ENCODE results near the gene CSE1L.
"Not testable (repeated sequence)": the region's sequence is repeated elsewhere in the genome, so short reads cannot be mapped to it uniquely, and the experiment has no call there.

The CSE1L gene

DNA sequence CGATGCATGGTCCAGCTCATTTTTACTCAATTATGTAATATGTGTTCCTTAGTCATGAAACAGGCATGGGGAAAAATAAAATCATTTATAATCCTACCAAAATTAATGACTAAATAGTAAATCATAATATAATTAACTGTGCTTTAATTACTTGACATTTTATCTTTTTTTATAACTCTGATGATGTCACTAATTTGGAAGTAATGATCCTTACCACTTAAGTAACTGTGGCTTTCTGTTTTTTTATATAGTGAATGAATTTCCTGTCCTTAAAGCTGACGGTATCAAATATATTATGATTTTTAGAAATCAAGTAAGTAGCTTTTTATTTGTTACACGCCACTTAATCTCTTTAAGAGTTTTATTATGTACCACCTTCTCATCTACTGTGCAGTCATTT, 32.2 kb downstream of the CSE1L start:
- DNase-seq (ENCODE audit: low spot score): no peak

DNA sequence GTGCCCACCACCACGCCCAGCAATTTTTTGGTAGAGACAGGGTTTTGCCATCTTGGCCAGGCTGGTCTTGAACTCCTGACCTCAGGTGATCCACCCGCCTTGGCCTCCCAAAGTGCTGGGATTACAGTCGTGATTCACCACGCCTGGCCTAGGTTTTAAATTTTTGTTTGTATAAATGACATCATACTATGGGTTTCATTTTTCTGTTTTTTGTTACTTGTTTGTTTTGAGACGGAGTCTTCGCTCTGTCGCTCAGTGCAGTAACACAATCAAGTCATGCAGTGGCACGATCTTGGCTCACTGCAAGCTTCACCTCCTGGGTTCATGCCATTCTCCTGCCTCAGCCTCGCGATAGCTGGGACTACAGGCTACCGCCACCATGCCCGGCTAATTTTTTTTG, 36.2 kb downstream of the CSE1L start:
- not testable (repeated sequence) for DNase-seq (ENCODE audit: low spot score)

GRCh38 chr20:49091104-49091503, 45.0 kb downstream of the CSE1L start:
- DNase-seq (ENCODE audit: low spot score): no peak

DNA sequence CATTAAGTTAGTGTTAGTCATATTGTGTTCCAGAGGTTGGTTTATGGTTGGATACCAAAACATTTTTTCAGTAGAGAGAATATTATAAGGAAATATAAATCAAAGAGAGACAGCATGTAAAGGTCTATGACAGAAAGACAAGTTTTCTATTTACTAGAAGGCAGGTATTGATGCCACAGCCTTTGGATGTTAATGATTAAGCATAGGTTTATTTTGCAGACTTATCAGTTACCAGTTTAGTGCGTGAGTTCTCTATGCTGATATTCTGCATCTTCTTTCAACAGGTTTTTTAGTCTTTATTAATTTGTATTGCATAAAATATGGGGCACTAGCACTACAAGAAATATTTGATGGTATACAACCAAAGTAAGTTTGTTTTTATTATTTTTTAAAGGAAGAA, 45.6 kb downstream of the CSE1L start:
- DNase-seq (ENCODE audit: low spot score): no peak

GRCh38 chr20:49096203-49096730, 50.2 kb downstream of the CSE1L start:
- no peak for DNase-seq (ENCODE audit: low spot score)

- DNase-seq (ENCODE audit: low spot score): no peak
These were observed 51.0 kb downstream of the CSE1L start for GRCh38 chr20:49097159-49097558.

DNA sequence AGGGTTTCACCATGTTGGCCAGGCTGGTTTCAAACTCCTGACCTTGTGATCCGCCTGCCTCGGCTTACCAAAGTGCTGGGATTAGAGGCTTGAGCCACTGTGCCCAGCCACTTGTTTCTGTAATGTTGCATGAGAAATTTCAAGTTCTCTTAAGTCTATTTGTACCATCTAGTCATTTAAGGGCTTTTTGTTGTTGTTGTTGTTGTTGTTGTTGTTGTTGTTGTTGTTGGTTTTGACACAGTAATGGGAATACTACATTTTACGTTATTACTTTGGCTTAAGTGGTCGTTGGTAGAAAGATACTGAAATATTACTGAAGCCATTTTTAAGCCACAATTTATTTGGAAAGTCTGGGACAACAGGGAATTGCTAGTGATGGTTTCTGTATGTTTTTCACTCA, 52.0 kb downstream of the CSE1L start:
- no peak for DNase-seq (ENCODE audit: low spot score)

DNA sequence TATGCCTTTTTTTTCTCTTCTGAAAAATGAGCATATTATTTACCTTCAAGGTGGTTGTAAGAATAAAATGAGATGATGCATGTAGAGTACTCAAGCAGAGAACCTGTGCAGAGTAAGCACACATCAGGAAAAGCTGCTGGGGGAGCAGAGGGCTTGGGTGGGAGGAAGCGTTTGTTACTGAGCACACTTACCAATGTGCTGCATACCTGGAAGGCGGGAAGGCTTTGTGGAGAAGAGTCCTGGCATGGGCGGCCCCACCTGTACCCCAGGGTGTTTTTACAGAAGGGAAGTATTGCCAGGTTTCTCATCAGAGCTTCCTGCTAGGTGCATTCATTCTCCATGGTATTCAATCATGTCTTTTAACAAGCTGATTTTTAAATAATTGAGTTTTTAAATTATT, 52.9 kb downstream of the CSE1L start:
- DNase-seq (ENCODE audit: low spot score): no peak

DNA sequence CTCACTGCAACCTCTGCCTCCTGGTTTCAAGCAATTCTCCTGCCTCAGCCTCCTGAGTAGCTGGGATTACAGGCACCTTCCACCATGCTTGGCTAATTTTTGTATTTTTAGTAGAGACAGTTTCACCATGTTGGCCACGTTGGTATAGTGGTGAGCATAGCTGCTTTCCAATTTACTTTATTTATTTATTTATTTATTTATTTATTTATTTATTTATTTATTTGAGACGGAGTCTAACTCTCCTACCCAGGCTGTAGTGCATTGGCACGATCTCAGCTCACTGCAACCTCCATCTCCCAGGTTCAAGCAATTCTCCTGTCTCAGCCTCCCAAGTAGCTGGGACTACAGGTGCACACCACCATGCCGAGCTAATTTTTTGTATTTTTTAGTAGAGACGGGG, 54.2 kb downstream of the CSE1L start:
- not testable (repeated sequence) for DNase-seq (ENCODE audit: low spot score)

DNA sequence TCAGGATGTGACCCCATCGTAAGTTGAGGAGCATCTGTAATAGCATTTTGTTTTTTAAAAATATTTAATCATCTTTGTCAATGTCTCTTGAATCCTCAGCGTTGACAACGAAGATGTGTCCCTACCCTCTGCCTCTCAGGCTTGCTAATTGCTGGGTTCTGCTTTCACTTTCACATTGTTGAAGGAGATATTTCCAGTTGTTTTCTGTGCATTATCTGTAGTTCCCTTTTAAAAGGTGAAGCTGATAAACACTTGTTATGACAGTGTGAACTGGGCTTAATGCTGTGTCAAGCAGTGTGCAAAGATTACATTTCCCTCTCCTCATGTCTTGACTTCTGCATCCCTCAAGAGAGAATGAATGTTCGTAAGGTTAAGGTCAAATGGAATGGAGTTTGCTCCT, 54.9 kb downstream of the CSE1L start:
- DNase-seq (ENCODE audit: low spot score): no peak

DNA sequence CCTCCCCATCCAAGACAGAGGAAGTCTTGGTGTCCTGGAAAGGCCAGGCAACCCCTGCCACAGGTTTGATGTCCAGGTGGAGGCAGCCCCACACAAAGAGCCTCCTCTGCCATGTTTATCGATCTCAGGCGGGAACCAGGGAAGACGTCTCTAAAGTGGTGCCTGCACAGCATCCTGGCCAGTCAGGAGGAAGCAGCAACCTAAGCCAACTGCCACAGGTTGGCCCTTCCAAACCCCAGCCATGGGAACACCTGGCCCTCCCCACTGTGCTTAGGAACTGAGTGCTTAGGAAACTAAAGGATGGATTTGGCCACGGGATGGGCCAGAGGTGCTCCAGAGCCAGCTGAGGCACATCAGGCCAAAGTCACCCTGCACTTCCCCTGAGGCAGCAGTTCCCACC, 56.9 kb downstream of the CSE1L start:
- DNase-seq (ENCODE audit: low spot score): no peak

GRCh38 chr20:49103647-49104364, 57.7 kb downstream of the CSE1L start:
- no peak for DNase-seq (ENCODE audit: low spot score)

- no peak for DNase-seq (ENCODE audit: low spot score)
These were observed 58.2 kb downstream of the CSE1L start for GRCh38 chr20:49104365-49104648.

- DNase-seq (ENCODE audit: low spot score): not testable (repeated sequence)
These were observed 59.0 kb downstream of the CSE1L start for GRCh38 chr20:49104979-49105547.

- DNase-seq (ENCODE audit: low spot score): no peak
These were observed 60.2 kb downstream of the CSE1L start for GRCh38 chr20:49106328-49106727.

DNA sequence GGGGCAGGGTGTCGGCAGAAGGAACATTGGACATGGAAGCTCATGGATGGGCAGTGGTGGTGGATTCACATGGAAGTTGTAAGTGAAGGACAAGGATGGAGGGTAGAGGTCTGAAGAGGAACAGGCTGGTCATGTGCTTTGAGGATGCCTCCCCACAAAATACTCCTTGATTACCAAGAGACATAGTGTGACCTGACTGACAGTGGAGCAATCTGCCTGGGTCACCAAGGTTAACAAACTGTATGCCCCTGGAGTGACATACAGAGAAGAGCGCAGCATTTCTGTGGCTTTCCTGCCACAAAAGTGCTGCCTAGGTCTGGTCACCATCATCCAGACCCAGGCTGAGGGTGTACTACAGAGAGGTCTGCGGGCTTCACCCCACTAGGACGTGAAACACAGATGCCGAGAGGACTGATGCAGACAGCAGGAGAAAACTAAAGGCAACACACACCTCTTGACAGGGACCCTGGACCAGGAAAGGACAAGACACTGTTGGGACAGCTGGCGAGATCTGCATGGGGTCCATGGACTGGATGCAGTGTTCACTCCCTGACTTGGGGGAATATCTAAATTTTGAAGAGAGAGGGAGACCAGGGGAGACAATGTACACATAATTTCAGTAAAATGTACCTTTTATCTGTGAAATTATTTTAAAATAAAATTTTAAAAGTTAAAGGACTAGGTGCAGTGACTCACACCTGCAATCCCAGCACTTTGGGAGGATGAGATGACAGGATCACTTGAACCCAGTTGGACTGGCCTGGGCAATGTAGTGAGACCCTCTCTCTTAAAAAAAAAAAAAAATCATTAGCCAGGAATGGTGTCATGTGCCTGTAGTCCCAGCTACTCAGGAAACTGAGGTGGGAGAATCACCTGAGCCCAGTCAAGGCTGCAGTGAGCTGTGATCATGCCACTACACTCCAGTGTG, 64.9 kb downstream of the CSE1L start:
- DNase-seq (ENCODE audit: low spot score): no peak

- no peak for DNase-seq (ENCODE audit: low spot score)
These were observed 66.6 kb downstream of the CSE1L start for GRCh38 chr20:49112596-49113274.

DNA sequence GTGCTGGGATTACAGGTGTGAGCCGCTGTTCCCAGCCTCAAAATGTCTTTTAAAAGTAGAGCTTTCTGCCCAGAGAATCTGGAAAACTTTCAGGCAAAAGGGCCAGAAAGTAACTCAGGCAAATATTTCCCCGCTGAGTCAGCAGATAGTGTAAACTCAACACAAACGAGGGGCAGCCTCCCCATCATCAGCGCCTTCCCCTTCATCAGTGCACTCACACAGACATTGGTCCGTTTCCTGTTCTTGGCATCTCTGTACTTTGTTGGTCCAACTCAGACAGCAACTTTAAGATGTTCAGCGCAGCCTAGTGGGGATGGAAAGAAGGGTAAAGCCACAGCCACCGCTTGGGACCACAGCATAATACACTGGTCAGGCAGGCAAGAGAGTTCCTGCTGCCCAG, 69.5 kb downstream of the CSE1L start:
- no peak for DNase-seq (ENCODE audit: low spot score)

DNA sequence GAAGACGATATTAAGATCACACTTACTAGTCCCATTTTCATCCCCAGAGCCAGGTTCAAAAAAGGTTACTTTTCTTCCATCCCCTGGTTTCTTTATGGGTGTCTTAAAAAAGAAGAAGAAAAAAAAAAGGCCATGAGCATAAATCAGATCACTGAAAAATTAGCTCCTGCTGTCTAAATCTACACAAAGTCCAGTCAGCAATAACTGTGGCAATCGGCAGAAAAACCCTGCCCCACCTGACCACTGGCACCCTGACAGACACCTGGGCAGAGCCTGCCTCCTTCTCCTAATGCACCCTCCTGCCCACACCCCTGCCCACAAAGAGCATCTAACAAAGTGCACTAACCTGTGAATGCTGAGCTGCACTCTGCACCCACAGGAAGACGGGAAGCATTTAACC, 72.2 kb downstream of the CSE1L start:
- no peak for DNase-seq (ENCODE audit: low spot score)

- DNase-seq (ENCODE audit: low spot score): no peak
These were observed 73.9 kb downstream of the CSE1L start for GRCh38 chr20:49119988-49120387.

DNA sequence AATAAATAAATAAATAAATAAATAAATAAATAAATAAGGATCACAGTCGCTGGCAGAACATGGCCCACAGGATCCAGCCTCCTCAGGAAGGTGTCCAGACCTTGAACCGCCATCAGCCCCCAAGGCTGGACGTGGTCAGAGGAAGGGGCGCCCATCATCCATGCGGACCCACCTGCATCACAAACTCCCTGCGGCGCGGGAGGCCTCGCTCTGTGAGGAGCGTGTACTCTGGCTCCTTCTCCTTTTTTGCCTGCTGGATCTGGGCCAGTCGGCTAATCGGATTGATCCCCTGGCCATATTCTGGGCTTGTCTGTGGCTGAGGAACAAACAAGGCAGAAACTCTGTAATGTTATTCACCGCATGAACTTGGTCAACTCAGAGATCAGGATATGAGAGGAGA, 76.8 kb downstream of the CSE1L start:
- DNase-seq (ENCODE audit: low spot score): no peak

GRCh38 chr20:49123982-49124381, 77.9 kb downstream of the CSE1L start:
- no peak for DNase-seq (ENCODE audit: low spot score)

Measured in Ammon's horn (tissue), 1 donor.